GM23338 (cell line): Measurements from ENCODE around the gene TMEM87B. TPM values are rescaled to one million over a fixed set of nuclear protein-coding genes. Genes with fewer than 3 reads are reported as not detected.

Experiments
- ATAC-seq: fragments of 200-7000 bp; cut with Tn5 transposase; 3 replicates; pipeline ENCODE4 v1.9.1; 2020
- DNase-seq: peaks from one replicate; pipeline ENCODE4 v3.0.0-alpha.2; 2015; ENCODE audit warnings: low spot score
- H2AFZ ChIP-seq: fragments of 200-600 bp; sonication (generic); 2 replicates; pipeline ENCODE4 v1.8.0; 2016; ENCODE audit warnings: antibody characterized with exemption, mild to moderate bottlenecking, moderate library complexity
- H3F3A ChIP-seq: fragments of 200-600 bp; sonication (generic); replicated peaks from 2 replicates; pipeline ENCODE4 v1.8.0; 2017; ENCODE audit warnings: antibody characterized with exemption, mixed run types, low read depth
- H3K27ac ChIP-seq: fragments of 200-600 bp; sonication (generic); 2 replicates; pipeline ENCODE4 v1.6.1; 2016; ENCODE audit warnings: low read depth
- H3K27me3 ChIP-seq: fragments of 200-600 bp; sonication (generic); 2 replicates; pipeline ENCODE4 v1.8.0; 2016; ENCODE audit warnings: mild to moderate bottlenecking, mixed run types, moderate library complexity; ENCODE audit not compliant: insufficient read depth
- H3K36me3 ChIP-seq: fragments of 200-600 bp; sonication (generic); 2 replicates; pipeline ENCODE4 v1.8.0; 2016; ENCODE audit warnings: mild to moderate bottlenecking; ENCODE audit not compliant: insufficient read depth
- H3K4me1 ChIP-seq: fragments of 200-600 bp; sonication (generic); 2 replicates; pipeline ENCODE4 v1.8.0; 2016; ENCODE audit warnings: mild to moderate bottlenecking, moderate library complexity; ENCODE audit not compliant: insufficient read depth
- H3K4me2 ChIP-seq: fragments of 200-600 bp; sonication (generic); 2 replicates; pipeline ENCODE4 v1.7.1; 2017; ENCODE audit warnings: mixed run types
- H3K4me3 ChIP-seq: fragments of 200-600 bp; sonication (generic); 2 replicates; pipeline ENCODE4 v1.6.1; 2016; ENCODE audit warnings: mixed run types
- H3K79me2 ChIP-seq: fragments of 200-600 bp; sonication (generic); replicated peaks from 2 replicates; pipeline ENCODE4 v1.8.0; 2017; ENCODE audit warnings: mild to moderate bottlenecking; ENCODE audit not compliant: insufficient read depth
- H3K9me2 ChIP-seq: fragments of 200-600 bp; sonication (generic); 2 replicates; pipeline ENCODE4 v1.8.0; 2017; ENCODE audit not compliant: insufficient read depth
- H4K20me1 ChIP-seq: fragments of 200-600 bp; sonication (generic); replicated peaks from 2 replicates; pipeline ENCODE4 v1.8.0; 2017; ENCODE audit warnings: mild to moderate bottlenecking; ENCODE audit not compliant: insufficient read depth
- H3K27ac Mint-ChIP-seq: 2 replicates; pipeline ENCODE4 v1.8.0; 2020; ENCODE audit warnings: inconsistent platforms, mild to moderate bottlenecking, moderate library complexity, mixed read lengths
- H3K27me3 Mint-ChIP-seq: 3 replicates; pipeline ENCODE4 v1.8.0; 2022; ENCODE audit warnings: low read depth, mild to moderate bottlenecking, moderate library complexity, mixed read lengths, inconsistent platforms; ENCODE audit not compliant: insufficient read depth, poor library complexity
- H3K36me3 Mint-ChIP-seq: 3 replicates; pipeline ENCODE4 v1.8.0; 2021; ENCODE audit warnings: low read depth, mild to moderate bottlenecking, inconsistent platforms, moderate library complexity, mixed read lengths
- H3K4me1 Mint-ChIP-seq: 3 replicates; pipeline ENCODE4 v1.8.0; 2020; ENCODE audit warnings: mild to moderate bottlenecking, inconsistent platforms, mixed read lengths
- H3K4me3 Mint-ChIP-seq: 3 replicates; pipeline ENCODE4 v1.8.0; 2021; ENCODE audit warnings: moderate library complexity, mild to moderate bottlenecking, inconsistent platforms, mixed read lengths
- H3K9me3 Mint-ChIP-seq: 3 replicates; pipeline ENCODE4 v1.8.0; 2020; ENCODE audit warnings: moderate library complexity, mild to moderate bottlenecking, inconsistent platforms, mixed read lengths
- CREB1 ChIP-seq: fragments of 250-450 bp; sonication (Bioruptor Pico); IDR thresholded peaks from 2 replicates; pipeline ENCODE4 v1.5.0; 2020; ENCODE audit warnings: low read depth, mild to moderate bottlenecking, moderate library complexity
- ETS1 ChIP-seq: IDR thresholded peaks from 2 replicates; pipeline ENCODE4 v1.6.1; 2016; ENCODE audit warnings: antibody characterized with exemption
- EZH2 ChIP-seq: fragments of 200-600 bp; sonication (generic); IDR thresholded peaks from one replicate; pipeline ENCODE4 v1.8.0; 2017; ENCODE audit warnings: antibody characterized with exemption, mild to moderate bottlenecking, low read depth; ENCODE audit not compliant: unreplicated experiment
- NANOG ChIP-seq: IDR thresholded peaks from 2 replicates; pipeline ENCODE4 v1.6.1; 2016; ENCODE audit warnings: antibody characterized with exemption, borderline replicate concordance
- ZNF114 ChIP-seq: fragments of 250-450 bp; sonication (Bioruptor Pico); IDR thresholded peaks from 2 replicates; pipeline ENCODE4 v1.5.0; 2020; ENCODE audit warnings: mild to moderate bottlenecking, moderate library complexity
- ZNF331 ChIP-seq: fragments of 250-450 bp; sonication (Bioruptor Pico); IDR thresholded peaks from 2 replicates; pipeline ENCODE4 v1.5.0; 2020; ENCODE audit warnings: low read depth, mild to moderate bottlenecking, moderate library complexity
- ZNF462 ChIP-seq: fragments of 250-450 bp; sonication (Bioruptor Pico); IDR thresholded peaks from 2 replicates; pipeline ENCODE4 v1.5.0; 2020; ENCODE audit warnings: mild to moderate bottlenecking, moderate library complexity
- polyA plus RNA-seq: library from polyadenylated mRNA; unstranded; fragments of >200 nt; fragmentation: Nextera tagmentation; extraction: Ambion mirVana; gene quantifications from 2 replicates; pipeline ENCODE4 v1.2.1, GENCODE V29; 2016
- total RNA-seq: library from RNA; depleted of rRNA; stranded (reverse); fragments of >200 nt; shearing (Covaris generic); gene quantifications from 2 replicates; pipeline ENCODE4 v1.2.3, GENCODE V29; 2014

The TMEM87B gene
- total and polyA plus RNA-seq, 2 experiments from 2014 or later, result 7.0 to 15.4 TPM

- H3K4me1 ChIP-seq, result no peaks in the 10 kb centered on the region
- H2AFZ ChIP-seq, result no peak overlapping the region
- DNase-seq (no peak), ATAC-seq (no peak)
- no peaks in the 10 kb centered on the region for H3F3A ChIP-seq
- no peak overlapping the region for H3K4me3 ChIP-seq
- H3K9me2 ChIP-seq, result 0 out of 2 replicates have a peak, but pooled peaks cover 3% of the 10 kb centered on the region
- no peak overlapping the region for H3K4me2 ChIP-seq
- H3K27me3 ChIP-seq, result no peaks in the 10 kb centered on the region
- no peaks in the 10 kb centered on the region for H3K9me3 Mint-ChIP-seq
- no peak overlapping the region for H3K27ac Mint-ChIP-seq
- no peak for TF ChIP-seq ZNF114 (CRISPR knock-in tag)
- no peak for TF ChIP-seq CREB1 (CRISPR knock-in tag)
- TF ChIP-seq EZH2, result no peak
- TF ChIP-seq ZNF462 (CRISPR knock-in tag), result no peak
- TF ChIP-seq NANOG, result no peak
- TF ChIP-seq ETS1, result no peak
- no peak for TF ChIP-seq ZNF331 (CRISPR knock-in tag)
- H4K20me1 ChIP-seq, result no peaks in the 10 kb centered on the region
- peaks cover 15% of the 10 kb centered on the region for H3K4me1 Mint-ChIP-seq
- H3K36me3 ChIP-seq, result no peaks in the 10 kb centered on the region
- no peaks in the 10 kb centered on the region for H3K79me2 ChIP-seq
- H3K4me3 Mint-ChIP-seq, result no peak overlapping the region
- no peak overlapping the region for H3K27ac ChIP-seq
- peaks cover 3% of the 10 kb centered on the region for H3K27me3 Mint-ChIP-seq
- no peaks in the 10 kb centered on the region for H3K36me3 Mint-ChIP-seq
These were observed 94.9 kb downstream of the TMEM87B start for GRCh38 chr2:112149866-112150435.
